ENCODE data around the gene CLMN.

The CLMN gene

DNA sequence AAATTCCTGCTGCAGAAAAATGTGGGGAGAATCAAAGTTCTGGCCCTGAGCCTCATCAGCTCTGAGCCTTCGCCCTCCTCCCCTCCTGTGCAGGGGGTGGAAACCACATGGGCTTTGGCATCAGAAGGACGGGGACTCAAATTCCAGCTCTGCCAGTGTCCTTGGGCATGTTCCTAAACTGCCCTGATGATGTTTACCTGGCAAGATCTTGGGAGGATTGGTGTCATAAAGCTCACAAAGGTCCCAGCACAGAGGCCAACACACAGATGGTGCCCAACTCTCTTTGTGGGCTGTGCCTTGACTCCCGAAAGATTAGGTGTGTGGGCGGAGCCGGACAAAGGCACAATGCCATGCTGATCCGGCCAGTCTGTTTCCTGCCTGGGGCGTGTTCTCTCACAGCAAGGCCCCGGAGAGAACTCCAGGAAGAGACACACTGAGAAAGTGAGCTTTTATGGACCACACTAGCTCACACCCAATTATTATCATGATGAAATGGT, 20.5 kb upstream of the CLMN start:
- no peak for DNase-seq

DNA sequence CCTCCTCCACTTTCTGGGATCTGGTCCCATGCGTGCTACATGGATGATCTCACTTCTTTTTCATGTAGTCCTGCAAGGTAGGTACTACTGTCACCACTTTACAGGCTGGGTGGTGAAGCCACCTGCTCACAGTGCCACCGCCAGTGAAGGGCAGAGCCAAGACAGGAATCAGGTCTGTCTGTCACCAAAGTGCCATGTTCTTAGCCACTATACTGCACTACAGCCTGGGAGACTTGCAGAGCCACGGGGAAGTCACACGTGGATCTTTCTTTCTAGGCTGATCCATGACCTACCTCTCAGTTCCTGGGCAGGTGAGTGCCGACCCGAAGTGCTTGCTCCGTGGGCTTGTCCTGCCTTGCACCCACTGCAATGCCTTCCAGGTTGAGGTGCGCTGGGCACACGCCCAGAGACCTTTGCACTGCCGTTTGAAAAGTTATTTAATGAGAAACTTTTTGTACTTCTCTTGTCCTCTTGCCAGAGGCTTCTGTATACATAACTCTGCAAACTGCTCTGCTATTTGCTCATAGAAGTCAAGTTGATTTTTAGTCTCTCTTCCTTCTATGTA, 19.7 kb upstream of the CLMN start:
- DNase-seq: no peak

DNA sequence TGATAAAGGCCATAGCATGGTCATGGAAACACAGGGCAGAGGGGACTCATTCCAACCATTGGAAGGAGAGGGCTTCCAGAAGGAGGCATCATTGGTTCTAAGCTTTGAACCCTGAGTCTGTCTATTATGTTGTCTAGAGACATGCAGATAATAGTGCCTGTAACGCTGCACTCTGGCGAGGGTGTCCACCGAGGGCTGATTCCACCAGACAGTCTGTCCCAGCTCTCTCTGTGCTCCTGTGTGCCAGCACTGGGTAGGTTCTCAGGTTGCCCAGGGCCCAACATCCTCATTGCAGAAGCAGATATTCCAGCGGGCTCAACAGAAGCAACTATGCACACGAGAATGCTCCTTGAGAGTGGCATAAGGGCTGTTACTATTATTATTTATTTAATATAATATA, 18.7 kb upstream of the CLMN start:
- no peak for DNase-seq

DNA sequence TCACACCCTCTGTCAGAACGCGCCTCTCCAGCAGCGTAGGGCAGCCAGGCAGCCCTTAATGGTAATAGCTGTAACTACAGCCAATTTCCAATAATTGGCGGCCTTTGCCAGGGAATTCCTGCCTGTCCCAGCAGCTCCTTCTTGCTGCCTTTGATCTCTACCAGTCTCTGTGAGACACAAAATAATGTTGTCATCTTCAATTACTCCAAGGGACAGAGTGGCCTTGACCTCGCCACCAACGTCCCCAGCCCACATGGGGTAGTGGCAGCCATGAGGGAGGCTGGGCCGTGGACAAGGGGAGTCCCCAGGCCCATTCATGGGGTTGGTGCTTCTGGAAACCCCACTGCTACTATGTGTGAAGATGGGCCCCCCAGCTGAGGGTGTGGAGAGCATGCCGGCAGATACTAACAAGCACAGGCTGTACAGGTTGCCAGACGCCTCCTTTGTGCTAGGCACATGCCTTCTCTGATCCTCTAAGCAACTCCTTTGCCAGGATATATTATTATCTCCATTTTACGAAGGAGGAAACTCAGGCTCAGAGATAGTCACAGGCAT, 17.4 kb upstream of the CLMN start:
- DNase-seq: no peak

DNA sequence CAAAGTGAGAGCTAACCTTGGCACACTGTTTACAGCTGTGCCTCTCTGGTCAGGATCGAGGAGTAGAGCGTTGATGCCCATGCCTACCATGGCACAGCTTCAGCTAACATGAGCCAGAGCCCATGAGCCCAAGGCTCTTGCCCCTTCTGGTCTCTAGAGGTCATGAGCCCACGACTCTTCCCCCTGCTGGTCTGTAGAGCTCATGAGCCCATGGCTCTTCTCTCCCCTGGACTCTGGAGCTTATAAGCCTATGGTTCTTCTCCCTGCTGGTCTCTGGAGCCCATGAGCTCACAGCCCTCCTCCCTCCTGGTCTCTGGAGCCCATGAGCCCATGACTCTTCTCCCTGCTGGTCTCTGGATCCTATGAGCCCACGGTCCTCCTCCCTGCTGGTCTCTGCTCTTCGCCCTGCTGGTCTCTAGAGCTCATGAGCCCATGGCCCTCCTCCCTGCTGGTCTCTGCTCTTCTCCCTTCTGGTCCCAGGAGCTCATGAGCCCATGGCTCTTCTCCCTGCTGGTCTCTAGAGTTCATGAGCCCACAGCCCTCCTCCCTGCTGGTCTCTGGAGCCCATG, 16.6 kb upstream of the CLMN start:
- no peak for DNase-seq

DNA sequence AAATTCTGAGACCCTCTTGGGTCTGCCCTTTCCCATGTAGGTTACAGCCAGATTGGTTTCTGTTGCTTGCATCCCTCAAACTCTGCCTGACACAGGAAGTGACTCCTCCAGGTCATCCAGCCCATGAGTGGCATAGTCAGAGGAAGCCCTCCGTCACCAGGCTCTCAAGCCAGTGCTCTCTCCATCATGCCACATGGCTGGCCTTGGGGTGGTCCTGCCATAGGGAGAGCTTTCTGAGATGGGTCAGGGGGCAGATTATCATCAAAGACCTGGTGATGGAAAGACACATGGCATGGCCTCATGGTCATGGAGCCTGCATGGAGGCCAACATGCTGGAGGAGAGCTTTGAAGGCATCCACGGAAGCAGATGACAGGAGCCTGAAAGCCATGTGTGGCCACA, 15.4 kb upstream of the CLMN start:
- no peak for DNase-seq

DNA sequence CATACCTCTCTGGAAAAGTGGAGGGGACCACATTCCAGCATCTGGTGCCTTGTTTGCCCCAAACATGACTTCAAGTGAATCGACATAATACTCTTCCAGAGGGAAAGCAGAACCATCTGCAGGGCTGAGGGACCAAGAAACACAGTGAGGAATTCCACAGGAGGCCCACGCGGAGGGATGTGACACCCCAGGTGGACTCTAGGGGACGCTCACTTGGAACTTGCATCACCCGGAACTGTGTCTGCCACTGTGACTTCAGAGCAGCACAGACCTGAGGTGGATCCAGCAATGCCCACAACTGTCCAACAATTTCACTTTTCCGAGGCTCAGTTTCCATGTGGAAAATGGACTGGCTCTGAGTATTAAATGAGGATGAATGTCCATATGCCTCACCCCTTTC, 14.3 kb upstream of the CLMN start:
- DNase-seq: no peak

DNA sequence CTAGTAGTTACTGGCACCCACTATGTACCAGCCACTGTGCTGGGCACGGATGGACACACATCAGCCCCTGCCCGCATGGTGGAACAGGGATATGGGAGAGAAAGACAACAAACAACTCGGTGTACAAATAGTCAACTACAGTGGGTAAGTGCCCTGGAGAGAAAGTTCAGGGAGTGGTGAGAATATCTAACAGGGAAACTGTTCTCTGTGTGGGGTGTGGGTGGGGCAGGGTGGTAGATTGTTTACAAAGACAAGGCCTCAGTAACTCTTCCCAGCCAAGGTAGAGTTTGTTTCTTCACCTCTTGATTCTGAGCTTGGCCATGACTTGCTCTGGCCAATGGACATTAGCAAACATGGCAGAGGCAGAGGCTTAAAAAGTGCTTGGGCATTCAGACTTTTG, 12.9 kb upstream of the CLMN start:
- no peak for DNase-seq

DNA sequence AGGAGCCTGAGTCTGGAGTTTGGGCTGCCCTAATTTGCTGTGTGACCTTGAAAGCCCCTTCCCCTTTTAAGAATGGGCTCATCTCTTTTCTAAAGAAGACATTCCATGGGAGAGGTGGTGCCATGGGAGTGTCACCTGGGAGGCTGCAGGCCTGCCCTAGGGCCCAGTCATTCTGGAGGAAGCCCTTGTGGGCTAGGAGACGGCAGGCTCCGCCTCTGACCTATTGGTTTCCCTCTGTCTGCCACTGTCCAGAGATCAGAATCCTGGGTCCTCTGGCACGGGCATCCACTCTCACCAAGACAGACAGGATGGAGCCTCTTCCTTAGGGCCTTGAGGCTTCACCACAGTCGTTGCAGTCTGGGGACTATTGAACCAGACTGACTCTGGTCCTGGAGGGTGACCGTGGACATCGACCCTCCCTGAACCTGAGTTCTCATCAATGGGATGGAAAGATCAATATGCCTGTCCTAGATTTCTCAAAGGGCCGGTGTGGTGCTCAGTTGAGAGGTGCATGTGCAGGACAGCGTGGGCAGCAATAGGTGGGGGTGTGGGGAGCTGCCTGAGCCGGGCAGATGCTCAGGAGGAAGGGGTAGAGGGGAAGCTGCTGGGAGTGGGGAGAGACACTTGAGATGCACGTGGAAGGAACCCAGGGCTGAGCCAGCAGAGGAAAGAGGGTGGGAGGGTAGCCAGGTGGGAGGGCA, 12.2 kb upstream of the CLMN start:
- no peak for DNase-seq

DNA sequence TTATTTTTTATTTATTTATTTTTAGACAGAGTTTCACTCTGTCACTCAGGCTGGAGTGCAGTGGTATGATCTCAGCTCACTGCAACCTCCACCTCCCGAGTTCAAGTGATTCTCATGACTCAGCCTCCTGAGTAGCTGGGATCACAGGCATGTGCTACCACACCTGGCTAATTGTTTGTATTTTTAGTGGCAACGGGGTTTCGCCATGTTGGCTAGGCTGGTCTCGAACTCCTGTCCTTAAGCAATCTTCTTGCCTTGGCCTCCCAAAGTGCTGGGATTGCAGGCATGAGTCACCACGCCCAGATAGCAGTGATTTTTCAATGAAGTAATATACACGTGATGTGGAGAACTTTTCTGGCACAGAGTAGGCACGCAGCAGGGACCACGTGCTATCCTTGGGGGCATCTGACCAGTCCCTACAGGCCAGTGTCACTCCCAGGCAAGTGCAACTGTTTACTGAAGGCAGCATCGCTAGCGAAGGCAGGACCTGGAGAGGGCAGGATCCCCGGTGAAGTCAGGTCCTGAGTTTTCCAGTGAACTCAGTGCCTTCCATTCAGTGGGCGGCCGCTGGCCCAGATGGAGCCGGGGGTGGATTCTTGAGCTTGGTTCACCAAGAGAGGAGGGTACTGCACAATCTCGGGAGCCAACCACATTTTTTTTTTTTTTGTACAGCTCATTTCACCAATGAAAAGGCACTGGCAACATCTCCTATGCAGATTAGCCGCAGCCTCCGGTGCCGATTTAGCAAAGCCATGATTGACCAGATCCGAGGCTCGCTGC, 11.1 kb upstream of the CLMN start:
- no peak for DNase-seq

DNA sequence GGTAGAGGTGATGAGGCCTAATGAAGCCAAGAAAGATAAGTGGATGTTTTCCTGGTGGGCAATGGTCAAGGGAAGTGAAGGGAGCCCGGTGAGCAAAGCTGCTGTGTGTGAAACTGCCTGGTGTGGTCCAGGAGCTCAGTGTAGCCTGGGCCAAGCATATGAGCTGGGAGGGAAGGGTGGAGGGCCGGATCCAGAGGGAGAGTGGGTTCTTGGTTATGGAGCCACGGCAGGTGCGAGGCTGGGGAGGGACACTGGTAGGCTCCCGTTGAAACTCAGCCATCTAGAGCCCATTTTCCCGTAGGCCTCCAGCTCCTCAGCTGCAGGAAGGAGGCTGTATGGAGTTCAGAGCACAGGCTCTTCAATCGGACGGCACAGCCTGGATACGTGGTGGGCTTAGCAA, 10.2 kb upstream of the CLMN start:
- DNase-seq: no peak

DNA sequence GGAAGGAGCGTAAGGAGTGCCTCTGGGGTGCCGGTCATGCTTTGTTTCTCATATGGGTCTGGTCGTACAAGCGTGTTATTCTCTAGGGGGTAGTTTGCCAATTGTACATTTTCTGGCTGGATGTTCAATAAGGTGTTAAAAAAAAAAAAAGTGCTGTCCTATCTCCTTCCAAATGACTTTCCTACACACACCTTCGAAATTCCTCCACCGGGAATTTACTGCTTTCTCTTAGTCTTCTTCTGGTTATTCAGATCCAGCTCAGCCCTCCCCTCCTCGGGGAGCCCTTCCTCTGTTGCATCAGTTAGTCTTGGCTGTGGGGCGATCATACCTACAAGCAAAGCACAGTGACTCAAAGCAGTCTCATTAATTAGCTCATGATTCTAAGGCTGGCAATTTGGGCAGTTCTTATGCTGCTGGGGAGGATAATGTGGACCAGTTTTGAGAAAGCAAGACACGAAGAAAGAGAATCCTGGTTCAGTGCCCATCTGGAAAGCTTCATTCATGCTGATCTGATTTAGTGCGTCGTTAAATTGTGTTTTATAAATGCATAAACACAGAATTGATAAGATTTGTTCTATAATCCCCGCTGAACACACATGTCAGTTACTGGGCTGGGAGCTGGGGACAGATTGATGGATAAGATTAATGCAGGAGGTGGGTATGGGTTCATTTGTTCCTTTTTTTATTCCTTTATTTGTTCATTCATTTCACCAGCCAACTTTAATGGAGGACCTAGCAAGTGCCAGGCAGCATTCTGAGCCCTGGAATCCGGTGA, 9.2 kb upstream of the CLMN start:
- DNase-seq: no peak

DNA sequence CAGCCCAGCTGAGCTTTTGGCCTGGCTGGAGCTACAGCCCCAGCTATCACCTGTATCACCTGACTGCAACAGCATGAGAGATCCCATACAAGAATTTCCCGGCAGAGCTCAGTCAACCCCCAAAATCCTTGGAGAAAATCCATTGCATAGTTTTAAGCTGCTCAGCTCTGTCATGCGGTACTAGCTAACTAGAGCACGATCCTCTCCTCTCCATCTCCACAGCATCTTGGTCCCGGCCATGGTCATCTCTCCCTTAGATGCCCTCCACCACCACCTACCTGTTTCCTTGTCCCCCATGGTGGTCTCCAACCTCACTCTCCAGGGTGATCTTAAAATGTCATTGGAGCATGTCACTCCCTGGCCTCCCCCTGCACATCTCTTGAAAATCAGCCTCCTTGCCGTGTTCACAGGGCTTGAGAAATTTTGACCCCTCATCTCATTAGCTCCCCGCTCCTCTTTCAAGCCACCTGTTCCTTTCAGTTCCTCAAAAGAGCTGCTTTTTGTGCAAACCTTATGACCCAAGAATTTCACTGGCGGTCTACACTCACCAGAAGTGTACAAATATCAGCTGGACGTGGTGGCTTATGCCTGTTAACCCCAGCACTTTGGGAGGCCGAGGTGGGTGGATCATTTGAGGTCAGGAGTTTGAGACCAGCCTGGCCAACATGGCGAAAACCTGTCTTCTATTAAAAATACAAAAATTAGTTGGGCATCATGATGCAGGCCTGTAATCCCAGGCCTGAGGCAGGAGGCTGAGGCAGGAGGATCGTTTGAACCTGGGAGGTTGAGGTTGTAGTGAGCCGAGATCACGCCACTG, 8.1 kb upstream of the CLMN start:
- DNase-seq: peak; percentile 83

DNA sequence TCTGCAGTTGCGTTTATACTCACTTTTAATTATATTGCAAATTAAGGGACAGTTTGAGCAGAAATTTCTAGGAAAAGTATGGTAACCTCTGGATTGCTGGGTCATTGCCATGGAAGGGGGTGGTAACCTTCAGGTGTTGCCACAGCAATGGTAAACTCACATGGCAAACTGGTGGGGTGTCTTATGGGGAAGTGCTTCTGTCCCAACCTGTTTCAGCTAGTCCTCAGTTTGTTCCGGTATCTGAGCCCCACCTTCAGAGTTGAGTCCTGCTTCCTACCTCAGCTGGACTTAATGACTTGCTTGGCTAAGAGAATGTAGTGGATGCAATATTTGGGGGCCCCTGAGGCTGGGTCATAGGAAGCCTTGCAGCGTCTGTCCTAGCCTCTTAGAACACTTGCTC, 7.3 kb upstream of the CLMN start:
- DNase-seq: peak; percentile 43

DNA sequence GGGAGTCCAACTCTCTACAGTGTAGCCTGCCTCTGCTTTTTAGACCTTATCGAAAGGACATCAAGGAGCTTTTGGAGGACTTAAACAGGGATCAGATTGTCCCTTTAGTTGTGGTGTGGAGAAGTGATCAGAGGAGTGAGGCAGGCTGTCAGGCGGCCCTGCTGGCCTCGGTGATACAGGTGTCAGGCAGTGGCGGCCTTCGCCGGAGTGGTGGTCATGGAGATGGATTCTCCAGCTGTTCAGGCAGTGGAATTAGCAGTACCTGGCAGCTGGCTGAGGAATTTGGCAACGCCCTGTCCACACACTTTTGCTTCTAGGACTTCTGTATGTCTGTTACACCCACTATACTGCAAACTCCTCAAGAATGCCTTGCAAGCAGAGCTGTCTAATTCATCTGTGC, 4.2 kb upstream of the CLMN start:
- DNase-seq: no peak

DNA sequence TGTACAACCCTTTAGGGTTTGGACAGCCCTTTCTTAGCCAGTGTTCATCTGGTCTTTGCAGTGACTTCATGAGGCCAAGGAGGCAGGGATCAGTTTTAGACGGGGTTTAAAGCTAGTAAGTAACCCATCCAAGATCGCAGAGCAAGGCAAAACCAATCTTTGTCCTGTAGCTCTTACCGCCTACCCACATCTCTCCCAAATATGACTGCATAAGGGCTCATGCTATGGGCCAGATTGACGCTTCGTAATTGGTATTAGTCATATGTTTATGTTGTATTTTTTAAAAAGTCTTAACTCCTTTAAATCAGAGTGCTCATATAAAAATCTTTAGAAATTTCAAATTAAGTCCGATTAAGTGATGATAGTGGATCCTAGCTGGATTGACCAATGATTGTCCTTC, 3.7 kb upstream of the CLMN start:
- no peak for DNase-seq

DNA sequence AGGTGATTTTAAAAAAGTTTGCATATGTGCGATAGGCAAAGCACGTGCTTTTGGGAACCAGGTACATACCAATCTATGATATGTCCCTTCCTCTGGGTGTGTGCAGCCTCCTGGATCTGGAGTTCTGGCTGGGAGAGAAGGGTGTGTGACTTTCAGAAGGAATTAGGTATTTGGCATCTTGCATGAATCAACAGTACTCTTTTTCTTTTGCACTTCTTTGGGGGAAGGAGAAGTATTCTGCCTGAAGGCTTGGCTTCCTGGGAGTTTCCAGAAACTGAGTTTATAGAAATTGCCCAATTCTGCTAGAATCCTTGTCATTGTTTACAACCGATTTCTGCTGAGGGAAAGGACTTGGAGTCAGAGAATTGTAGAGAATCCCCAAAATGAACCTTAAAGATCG, 2.9 kb upstream of the CLMN start:
- DNase-seq: no peak

DNA sequence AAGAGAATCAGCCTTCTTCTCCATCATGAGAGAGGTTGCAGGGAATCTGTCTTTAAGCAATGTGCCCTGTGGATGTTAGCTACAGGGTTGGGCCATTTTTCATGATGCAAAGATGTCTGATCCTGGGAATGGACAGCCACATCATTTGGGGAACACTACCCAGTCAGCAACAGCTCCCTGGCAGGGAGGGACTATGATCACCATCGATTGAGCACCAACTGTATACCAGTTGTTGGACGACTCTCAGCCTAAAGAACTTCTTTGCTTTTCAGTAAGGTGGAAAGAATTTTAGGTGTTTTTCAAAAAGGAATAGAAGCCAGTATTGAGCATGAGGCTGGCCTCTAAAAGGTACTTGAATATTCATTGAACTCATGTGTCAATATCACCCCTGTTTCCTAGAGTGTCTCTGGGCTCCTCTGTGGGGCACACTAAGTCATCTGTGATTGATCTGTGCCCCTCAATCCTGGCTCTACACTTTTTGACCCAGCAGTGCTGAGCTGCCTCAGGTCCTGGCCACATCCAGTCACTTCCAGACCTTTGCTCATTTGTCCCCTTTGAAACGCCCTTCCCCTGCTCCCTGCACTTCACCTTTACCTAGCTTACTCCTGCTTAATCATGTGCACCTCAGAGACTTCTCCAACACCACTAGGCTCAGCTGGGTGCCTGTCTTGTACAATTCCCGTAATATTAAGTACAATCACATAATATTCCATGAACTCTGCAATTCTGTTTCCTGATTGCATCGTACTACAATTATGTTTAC, 2.2 kb upstream of the CLMN start:
- no peak for DNase-seq

DNA sequence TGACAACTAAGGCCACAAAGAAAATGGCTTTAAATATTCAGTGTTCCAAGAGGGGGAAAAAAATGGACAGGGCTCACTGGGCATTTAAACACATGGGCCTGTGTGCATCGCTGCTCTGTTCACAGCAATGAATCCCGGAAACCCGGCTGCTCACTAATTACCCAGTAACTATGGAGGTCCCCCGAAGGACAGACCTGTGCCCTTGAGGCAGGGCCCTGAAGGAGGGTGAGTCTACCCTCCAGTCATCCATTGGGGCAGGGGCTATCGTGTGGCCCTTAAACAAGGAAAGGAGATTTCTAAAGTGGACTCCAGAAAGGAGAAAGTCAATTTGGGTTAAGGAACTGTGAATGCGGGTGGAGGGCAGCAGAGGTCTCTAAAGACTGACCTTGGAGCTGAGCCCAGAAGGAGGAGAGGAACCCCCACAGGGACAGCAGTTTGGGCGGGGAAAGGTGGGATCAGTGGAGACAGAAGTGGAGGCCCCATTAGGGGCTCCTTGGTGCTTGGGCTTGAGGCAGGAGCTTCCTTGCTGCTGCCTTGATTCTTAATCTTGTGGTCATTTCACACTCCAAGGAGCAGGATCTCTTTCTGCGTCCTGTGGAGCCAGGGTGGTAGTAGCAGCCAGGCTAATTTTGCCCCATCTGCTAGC, 1.4 kb upstream of the CLMN start:
- DNase-seq: no peak

DNA sequence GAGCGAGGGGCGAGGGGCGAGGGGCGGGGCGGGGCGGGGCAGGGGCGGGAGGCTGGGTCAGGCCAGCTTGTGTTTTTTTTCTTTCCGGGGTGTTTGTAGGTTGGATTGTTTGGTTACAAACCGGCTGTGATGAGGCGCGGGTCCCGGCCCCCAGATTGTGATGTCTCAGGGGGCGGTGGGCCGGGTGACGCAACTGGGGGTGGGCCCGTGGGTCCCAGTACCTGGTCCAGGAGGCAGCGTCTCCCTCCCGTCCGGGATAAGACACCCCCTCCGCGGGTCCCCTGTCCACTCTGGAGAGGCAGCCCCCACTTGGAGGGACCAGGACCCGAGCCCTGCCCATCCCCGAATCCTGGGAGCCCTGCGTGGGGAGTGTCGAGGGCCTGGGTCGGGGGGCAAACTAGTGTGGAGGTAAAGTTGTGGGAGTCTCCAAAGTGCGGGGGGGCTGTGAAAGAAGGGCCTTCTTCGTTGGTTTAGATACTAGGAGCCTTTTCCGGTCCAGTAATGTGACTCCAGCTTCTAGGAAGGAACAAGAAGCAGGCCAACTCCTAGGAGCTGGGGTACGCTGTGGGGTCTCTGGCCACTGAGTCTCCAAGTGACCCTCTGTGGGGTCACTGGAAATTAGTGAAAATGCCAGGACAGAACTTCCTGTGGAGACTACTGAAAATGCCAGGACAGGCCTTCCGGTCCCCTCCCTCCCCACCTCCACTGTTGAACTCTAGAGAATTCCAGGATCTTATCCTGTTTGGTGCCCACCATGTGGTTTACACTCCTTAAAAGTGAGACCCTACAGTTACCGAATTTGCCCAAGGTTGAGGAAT, 579 bp upstream of the CLMN start:
- DNase-seq: no peak
